Loucy (cell line): ENCODE data around the gene AAK1.

Source experiments
- H2AFZ ChIP-seq: fragments of 200-600 bp; sonication (generic); 2 replicates; pipeline ENCODE4 v1.6.0; 2016; ENCODE audit warnings: antibody characterized with exemption, mild to moderate bottlenecking, low read length, moderate library complexity
- H3F3A ChIP-seq: fragments of 200-600 bp; 2 replicates; pipeline ENCODE4 v1.6.0; 2016; ENCODE audit warnings: antibody characterized with exemption, low read depth, mild to moderate bottlenecking
- H3K27me3 ChIP-seq: fragments of 200-600 bp; sonication (generic); 2 replicates; pipeline ENCODE4 v1.6.1; 2014; ENCODE audit warnings: low read length, mild to moderate bottlenecking; ENCODE audit not compliant: insufficient read depth, poor library complexity, severe bottlenecking
- H3K36me3 ChIP-seq: fragments of 200-600 bp; sonication (generic); 2 replicates; pipeline ENCODE4 v1.6.1; 2016; ENCODE audit warnings: low read length; ENCODE audit not compliant: insufficient read depth
- H3K4me1 ChIP-seq: fragments of 200-600 bp; sonication (generic); 2 replicates; pipeline ENCODE4 v1.5.1; 2014; ENCODE audit warnings: low read length, mild to moderate bottlenecking; ENCODE audit not compliant: insufficient read depth, poor library complexity, severe bottlenecking
- H3K4me2 ChIP-seq: fragments of 200-600 bp; sonication (generic); 2 replicates; pipeline ENCODE4 v1.6.0; 2014; ENCODE audit warnings: antibody characterized with exemption, low read length, low read depth, mild to moderate bottlenecking; ENCODE audit not compliant: poor library complexity, severe bottlenecking
- H3K4me3 ChIP-seq: fragments of 200-600 bp; sonication (generic); 2 replicates; pipeline ENCODE4 v1.5.1; 2014; ENCODE audit warnings: low read length, mild to moderate bottlenecking, mixed read lengths; ENCODE audit not compliant: poor library complexity, severe bottlenecking
- H3K79me2 ChIP-seq: fragments of 200-600 bp; sonication (generic); 2 replicates; pipeline ENCODE4 v1.6.1; 2014; ENCODE audit warnings: low read length; ENCODE audit not compliant: insufficient read depth
- H3K9ac ChIP-seq: fragments of 200-600 bp; sonication (generic); 2 replicates; pipeline ENCODE4 v1.6.0; 2014; ENCODE audit warnings: mild to moderate bottlenecking, low read depth, low read length, moderate library complexity; ENCODE audit not compliant: poor library complexity, severe bottlenecking
- H3K9me2 ChIP-seq: fragments of 200-600 bp; sonication (generic); replicated peaks from 2 replicates; pipeline ENCODE4 v1.6.1; 2016; ENCODE audit warnings: low read depth, low read length, mixed read lengths
- H3K9me3 ChIP-seq: fragments of 200-600 bp; sonication (generic); 2 replicates; pipeline ENCODE4 v1.6.1; 2014; ENCODE audit warnings: mild to moderate bottlenecking, antibody characterized with exemption, low read length, low read depth; ENCODE audit not compliant: insufficient read depth
- H4K20me1 ChIP-seq: fragments of 200-600 bp; sonication (generic); 2 replicates; pipeline ENCODE4 v1.6.0; 2014; ENCODE audit warnings: antibody characterized with exemption, low read length, mild to moderate bottlenecking; ENCODE audit not compliant: insufficient read depth, poor library complexity, severe bottlenecking
- CTCF ChIP-seq: fragments of 200-600 bp; sonication (generic); conservative IDR thresholded peaks from 2 replicates; pipeline ENCODE4 v1.5.1; 2014; ENCODE audit warnings: mild to moderate bottlenecking, antibody characterized with exemption, low read length
- EZH2phosphoT487 ChIP-seq: fragments of 200-600 bp; IDR thresholded peaks from 2 replicates; pipeline ENCODE4 v1.6.1; 2018; ENCODE audit warnings: antibody characterized with exemption, mild to moderate bottlenecking, moderate library complexity, borderline replicate concordance

The AAK1 gene

GRCh38 chr2:69618362-69618761, 25.2 kb downstream of the AAK1 start:
- Histone ChIP-seq H3K27me3 (no peaks in the 10 kb centered on the region), H3K4me2 (no peak overlapping the region), H3K9me2 (no peaks in the 10 kb centered on the region), H3K9me3 (0 out of 2 replicates have a peak, but pooled peaks cover 7% of the 10 kb centered on the region), H3K9ac (no peak overlapping the region), H3F3A (peaks cover 5% of the 10 kb centered on the region; the same call in 1 of the 2 replicates), H3K4me3 (no peak overlapping the region), H3K4me1 (peaks cover 63% of the 10 kb centered on the region), H2AFZ (no peak overlapping the region), H3K79me2 (peaks cover 99% of the 10 kb centered on the region), H3K36me3 (peaks cover 23% of the 10 kb centered on the region; the same call in 1 of the 2 replicates), H4K20me1 (peaks cover 55% of the 10 kb centered on the region)
- TF ChIP-seq EZH2phosphoT487 (no peak), CTCF (no peak)

- H3K4me3 ChIP-seq, result no peak overlapping the region
- H3K4me1 ChIP-seq, result peaks cover 60% of the 10 kb centered on the region
- H3K79me2 ChIP-seq, result peaks cover 99% of the 10 kb centered on the region
- H3K9me2 ChIP-seq, result no peaks in the 10 kb centered on the region
- peaks cover 5% of the 10 kb centered on the region; the same call in 1 of the 2 replicates for H3F3A ChIP-seq
- TF ChIP-seq EZH2phosphoT487, result no peak
- TF ChIP-seq CTCF, result no peak
- H4K20me1 ChIP-seq, result peaks cover 61% of the 10 kb centered on the region
- H3K27me3 ChIP-seq, result no peaks in the 10 kb centered on the region
- no peak overlapping the region for H3K9ac ChIP-seq
- no peak overlapping the region for H2AFZ ChIP-seq
- peaks cover 29% of the 10 kb centered on the region for H3K36me3 ChIP-seq
- H3K4me2 ChIP-seq, result peak overlapping the region; percentile 48
- H3K9me3 ChIP-seq, result 0 out of 2 replicates have a peak, but pooled peaks cover 7% of the 10 kb centered on the region
These were observed 25.8 kb downstream of the AAK1 start for GRCh38 chr2:69617744-69618143.

- Histone ChIP-seq H3K4me1 (peaks cover 60% of the 10 kb centered on the region), H3K9ac (no peak overlapping the region), H2AFZ (no peak overlapping the region), H3K79me2 (peaks cover 99% of the 10 kb centered on the region), H3K27me3 (no peaks in the 10 kb centered on the region), H3K4me3 (peak overlapping the region; percentile 7), H3F3A (peaks cover 5% of the 10 kb centered on the region; the same call in 1 of the 2 replicates), H4K20me1 (peaks cover 64% of the 10 kb centered on the region), H3K4me2 (peak overlapping the region; percentile 48), H3K9me3 (0 out of 2 replicates have a peak, but pooled peaks cover 7% of the 10 kb centered on the region), H3K9me2 (no peaks in the 10 kb centered on the region), H3K36me3 (peaks cover 36% of the 10 kb centered on the region)
- TF ChIP-seq CTCF (no peak), EZH2phosphoT487 (no peak)
These were observed 26.8 kb downstream of the AAK1 start for GRCh38 chr2:69616755-69617154.
